Measurements from ENCODE around the gene GLRA1. TPM values are rescaled to one million over a fixed set of nuclear protein-coding genes. Genes with fewer than 3 reads are reported as not detected.

Gene GLRA1
- total and polyA plus RNA-seq, 4 experiments from 2014 or later = not detected

- Mint-ChIP-seq H3K27me3 (peaks cover 0 to 3% of the 10 kb centered on the region in 2 donors), H3K9me3 (peaks cover 0 to 2% (median 0%) of the 10 kb centered on the region in 8 donors), H3K36me3 (no peaks in the 10 kb centered on the region), H3K4me3 (peak overlapping the region in 5 of 8 donors; percentile 22 to 44 (median 32)), H3K27ac (no peak overlapping the region), H3K4me1 (peaks cover 23 to 46% (median 36%) of the 10 kb centered on the region in 4 donors)
- Histone ChIP-seq H3K4me1 (ENCODE audit: insufficient read depth, low read length) (peaks cover 25% of the 10 kb centered on the region), H3K27me3 (ENCODE audit: insufficient read depth, low read length) (no peaks in the 10 kb centered on the region), H3K9me3 (ENCODE audit: control insufficient read depth in 1 of 2, low read length in 2 of 2) (no peaks in the 10 kb centered on the region), H3K4me3 (ENCODE audit: low read length in 2 of 2) (no peak overlapping the region), H3K27ac (ENCODE audit: low read depth, low read length) (no peak overlapping the region), H3K36me3 (ENCODE audit: insufficient read depth, low read length) (no peaks in the 10 kb centered on the region)
- no peak for DNase-seq
- intact Hi-C loops (cut with micrococcal nuclease) = no loop called here
- ChIA-PET POLR2A (ENCODE audit: partially characterized antibody) (interaction anchor here (1.6 kb wide), 1 partner anchor 9 kb away, joined by 3 read pairs; no protein-coding TSS in a partner anchor), CTCF (ENCODE audit: partially characterized antibody) (no interaction called here)
Observed at GRCh38 chr5:151947931-151948608, 23.4 kb upstream of the GLRA1 start.

GRCh38 chr5:151937851-151938250, 13.2 kb upstream of the GLRA1 start:
- POLR2A ChIA-PET (ENCODE audit: partially characterized antibody) = no interaction called here
- intact Hi-C loops (cut with micrococcal nuclease) = no loop called here
- no peak overlapping the region for H3K4me3 Mint-ChIP-seq
- no peak overlapping the region for H3K4me3 ChIP-seq (ENCODE audit: low read length in 2 of 2)
- H3K36me3 ChIP-seq (ENCODE audit: insufficient read depth, low read length) = no peaks in the 10 kb centered on the region
- no peaks in the 10 kb centered on the region for H3K27me3 ChIP-seq (ENCODE audit: insufficient read depth, low read length)
- no peaks in the 10 kb centered on the region for H3K4me1 ChIP-seq (ENCODE audit: insufficient read depth, low read length)
- no peak overlapping the region for H3K27ac Mint-ChIP-seq
- no peaks in the 10 kb centered on the region for H3K4me1 Mint-ChIP-seq
- H3K27me3 Mint-ChIP-seq = no peaks in the 10 kb centered on the region
- H3K9me3 ChIP-seq (ENCODE audit: control insufficient read depth in 1 of 2, low read length in 2 of 2) = peaks cover 0 to under 1% of the 10 kb centered on the region in 2 donors
- H3K36me3 Mint-ChIP-seq = peaks cover 0 to 5% of the 10 kb centered on the region in 2 donors
- H3K9me3 Mint-ChIP-seq = peaks cover 0 to 15% (median 11%) of the 10 kb centered on the region in 8 donors
- no peak overlapping the region for H3K27ac ChIP-seq (ENCODE audit: low read depth, low read length)
- CTCF ChIA-PET (ENCODE audit: partially characterized antibody) = no interaction called here
- DNase-seq = no peak

GRCh38 chr5:151935135-151935695, 10.6 kb upstream of the GLRA1 start:
- no peak for DNase-seq
- Histone ChIP-seq H3K9me3 (ENCODE audit: control insufficient read depth in 1 of 2, low read length in 2 of 2) (peaks cover 0 to 12% of the 10 kb centered on the region in 2 donors), H3K4me1 (ENCODE audit: insufficient read depth, low read length) (no peaks in the 10 kb centered on the region), H3K36me3 (ENCODE audit: insufficient read depth, low read length) (no peaks in the 10 kb centered on the region), H3K27ac (ENCODE audit: low read depth, low read length) (no peak overlapping the region), H3K4me3 (ENCODE audit: low read length in 2 of 2) (no peak overlapping the region), H3K27me3 (ENCODE audit: insufficient read depth, low read length) (no peaks in the 10 kb centered on the region)
- Mint-ChIP-seq H3K27ac (no peak overlapping the region), H3K4me3 (no peak overlapping the region), H3K27me3 (no peaks in the 10 kb centered on the region), H3K36me3 (peaks cover 1 to 10% of the 10 kb centered on the region in 2 donors), H3K9me3 (peaks cover 0 to 38% (median 29%) of the 10 kb centered on the region in 8 donors), H3K4me1 (no peaks in the 10 kb centered on the region)
- ChIA-PET POLR2A (ENCODE audit: partially characterized antibody) (no interaction called here), CTCF (ENCODE audit: partially characterized antibody) (no interaction called here)
- intact Hi-C loops (cut with micrococcal nuclease) = no loop called here

GRCh38 chr5:151931260-151931659, 6.6 kb upstream of the GLRA1 start:
- Mint-ChIP-seq H3K9me3 (peaks cover 2 to 43% (median 35%) of the 10 kb centered on the region in 8 donors), H3K4me3 (no peak overlapping the region), H3K27ac (no peak overlapping the region), H3K36me3 (peaks cover 1 to 10% of the 10 kb centered on the region in 2 donors), H3K27me3 (peaks cover 2 to 7% of the 10 kb centered on the region in 2 donors), H3K4me1 (no peaks in the 10 kb centered on the region)
- H3K4me1 ChIP-seq (ENCODE audit: insufficient read depth, low read length) = no peaks in the 10 kb centered on the region
- POLR2A ChIA-PET (ENCODE audit: partially characterized antibody) = no interaction called here
- no peaks in the 10 kb centered on the region for H3K27me3 ChIP-seq (ENCODE audit: insufficient read depth, low read length)
- no peak overlapping the region for H3K4me3 ChIP-seq (ENCODE audit: low read length in 2 of 2)
- no peak for DNase-seq
- CTCF ChIA-PET (ENCODE audit: partially characterized antibody) = no interaction called here
- H3K36me3 ChIP-seq (ENCODE audit: insufficient read depth, low read length) = no peaks in the 10 kb centered on the region
- H3K27ac ChIP-seq (ENCODE audit: low read depth, low read length) = no peak overlapping the region
- intact Hi-C loops (cut with micrococcal nuclease) = no loop called here
- H3K9me3 ChIP-seq (ENCODE audit: control insufficient read depth in 1 of 2, low read length in 2 of 2) = peaks cover 0 to 12% of the 10 kb centered on the region in 2 donors

GRCh38 chr5:151926188-151926587, 1.5 kb upstream of the GLRA1 start:
- Mint-ChIP-seq H3K9me3 (peaks cover 0 to 20% (median 14%) of the 10 kb centered on the region in 8 donors), H3K4me3 (no peak overlapping the region), H3K27ac (no peak overlapping the region), H3K4me1 (peaks cover 0 to 4% (median 3%) of the 10 kb centered on the region in 4 donors), H3K27me3 (peaks cover 19 to 21% of the 10 kb centered on the region in 2 donors), H3K36me3 (no peaks in the 10 kb centered on the region)
- no peaks in the 10 kb centered on the region for H3K4me1 ChIP-seq (ENCODE audit: insufficient read depth, low read length)
- POLR2A ChIA-PET (ENCODE audit: partially characterized antibody) = no interaction called here
- intact Hi-C loops (cut with micrococcal nuclease) = no loop called here
- H3K9me3 ChIP-seq (ENCODE audit: control insufficient read depth in 1 of 2, low read length in 2 of 2) = no peaks in the 10 kb centered on the region
- no peak overlapping the region for H3K4me3 ChIP-seq (ENCODE audit: low read length in 2 of 2)
- no peak for DNase-seq
- CTCF ChIA-PET (ENCODE audit: partially characterized antibody) = no interaction called here
- H3K27me3 ChIP-seq (ENCODE audit: insufficient read depth, low read length) = no peaks in the 10 kb centered on the region
- H3K36me3 ChIP-seq (ENCODE audit: insufficient read depth, low read length) = no peaks in the 10 kb centered on the region
- H3K27ac ChIP-seq (ENCODE audit: low read depth, low read length) = no peak overlapping the region

- no peak overlapping the region for H3K27ac ChIP-seq (ENCODE audit: low read depth, low read length)
- ChIA-PET POLR2A (ENCODE audit: partially characterized antibody) (no interaction called here), CTCF (ENCODE audit: partially characterized antibody) (no interaction called here)
- no peaks in the 10 kb centered on the region for H3K27me3 ChIP-seq (ENCODE audit: insufficient read depth, low read length)
- peaks cover 0 to 14% (median 10%) of the 10 kb centered on the region in 8 donors for H3K9me3 Mint-ChIP-seq
- no peaks in the 10 kb centered on the region for H3K4me1 ChIP-seq (ENCODE audit: insufficient read depth, low read length)
- intact Hi-C loops (cut with micrococcal nuclease) = no loop called here
- H3K4me3 ChIP-seq (ENCODE audit: low read length in 2 of 2) = no peak overlapping the region
- no peaks in the 10 kb centered on the region for H3K9me3 ChIP-seq (ENCODE audit: control insufficient read depth in 1 of 2, low read length in 2 of 2)
- H3K36me3 Mint-ChIP-seq = no peaks in the 10 kb centered on the region
- peaks cover 0 to 4% (median 3%) of the 10 kb centered on the region in 4 donors for H3K4me1 Mint-ChIP-seq
- peaks cover 19 to 21% of the 10 kb centered on the region in 2 donors for H3K27me3 Mint-ChIP-seq
- no peak overlapping the region for H3K4me3 Mint-ChIP-seq
- DNase-seq = no peak
- peak overlapping the region in 1 of 7 donors; percentile 30 for H3K27ac Mint-ChIP-seq
- no peaks in the 10 kb centered on the region for H3K36me3 ChIP-seq (ENCODE audit: insufficient read depth, low read length)
Observed at GRCh38 chr5:151925340-151925739, 689 bp upstream of the GLRA1 start.

- Histone ChIP-seq H3K27ac (ENCODE audit: low read depth, low read length) (no peak overlapping the region), H3K4me3 (ENCODE audit: low read length in 2 of 2) (no peak overlapping the region), H3K36me3 (ENCODE audit: insufficient read depth, low read length) (no peaks in the 10 kb centered on the region), H3K9me3 (ENCODE audit: control insufficient read depth in 1 of 2, low read length in 2 of 2) (no peaks in the 10 kb centered on the region), H3K27me3 (ENCODE audit: insufficient read depth, low read length) (no peaks in the 10 kb centered on the region), H3K4me1 (ENCODE audit: insufficient read depth, low read length) (no peaks in the 10 kb centered on the region)
- Mint-ChIP-seq H3K9me3 (peaks cover 0 to 14% (median 8%) of the 10 kb centered on the region in 8 donors), H3K36me3 (no peaks in the 10 kb centered on the region), H3K27ac (no peak overlapping the region), H3K4me3 (no peak overlapping the region), H3K27me3 (peaks cover 19 to 21% of the 10 kb centered on the region in 2 donors), H3K4me1 (peaks cover 0 to 4% (median 3%) of the 10 kb centered on the region in 4 donors)
- ChIA-PET POLR2A (ENCODE audit: partially characterized antibody) (no interaction called here), CTCF (ENCODE audit: partially characterized antibody) (interaction anchor here (0.8 kb wide), 1 partner anchor 10 kb away, joined by 3 read pairs; no protein-coding TSS in a partner anchor)
- no peak for DNase-seq
- intact Hi-C loops (cut with micrococcal nuclease) = no loop called here
Observed at GRCh38 chr5:151923866-151924476, 680 bp downstream of the GLRA1 start.

Measured in CD4-positive, alpha-beta memory T cell (primary cell).